ENCODE results near the gene TRIM72. TPM values are rescaled to one million over a fixed set of nuclear protein-coding genes. Genes with fewer than 3 reads are reported as not detected.
A peak's percentile ranks its signal among the peaks of the same experiment; 100 is the strongest.
"Not testable (repeated sequence)": the region's sequence is repeated elsewhere in the genome, so short reads cannot be mapped to it uniquely, and the experiment has no call there.

The TRIM72 gene
- total RNA-seq, 5 donors from 2014 or later (not counting 1 experiment from before 2014, with no cell fraction given) = 0.03 to 0.09 (median 0.09) TPM; not detected in 2

DNA sequence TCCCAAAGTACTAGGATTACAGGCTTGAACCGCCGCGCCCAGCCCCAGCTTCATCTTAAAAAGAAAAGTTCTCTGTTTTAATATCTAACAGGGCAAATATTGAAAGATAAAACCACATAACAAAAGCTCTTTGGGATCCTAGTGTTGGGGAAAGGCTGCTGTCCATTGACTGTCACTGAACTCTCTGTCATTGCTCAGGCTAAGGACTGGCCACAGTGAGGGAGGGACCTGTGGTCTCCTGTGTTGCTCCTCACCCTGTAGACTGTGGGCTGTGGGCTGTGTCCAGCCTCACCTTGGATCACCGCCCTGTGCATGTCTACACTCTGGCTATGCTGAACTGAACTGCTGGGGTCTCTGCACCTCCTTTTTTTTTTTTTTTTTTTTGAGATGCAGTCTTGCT is 14.3 kb downstream of the TRIM72 start:
- Mint-ChIP-seq H3K27ac (no peak overlapping the region), H3K27me3 (peaks cover 0 to 3% of the 10 kb centered on the region in 2 donors), H3K4me1 (no peaks in the 10 kb centered on the region), H3K36me3 (no peaks in the 10 kb centered on the region), H3K4me3 (no peak overlapping the region), H3K9me3 (no peaks in the 10 kb centered on the region)
- Histone ChIP-seq H3K27ac (ENCODE audit: low read length) (no peak overlapping the region), H3K36me3 (ENCODE audit: control insufficient read depth in 2 of 2, extremely low read depth in 1 of 2, insufficient read depth in 1 of 2, low read length in 1 of 2) (no peaks in the 10 kb centered on the region), H3K27me3 (replicated peaks in 1 of 2; ENCODE audit: control insufficient read depth in 2 of 2, extremely low read depth in 1 of 2, insufficient read depth in 2 of 2, low read length in 1 of 2) (peaks cover 0 to 4% of the 10 kb centered on the region in 2 experiments), H3K4me3 (ENCODE audit: control insufficient read depth in 1 of 2, extremely low read depth in 1 of 2, low read length in 1 of 2) (no peak overlapping the region), H3K9me3 (no peaks in the 10 kb centered on the region), H3K4me1 (ENCODE audit: control insufficient read depth in 1 of 2, extremely low read depth in 1 of 2, insufficient read depth in 2 of 2, low read length in 2 of 2) (no peaks in the 10 kb centered on the region)
- no CpG with 5 or more reads among the region's 4 CpGs for WGBS (ENCODE audit: insufficient coverage)
- POLR2A ChIA-PET = no interaction called here
- DNase-seq = no peak
- no peak for ATAC-seq (replicated peaks in 1 of 4)
- CTCF ChIA-PET = no interaction called here

DNA sequence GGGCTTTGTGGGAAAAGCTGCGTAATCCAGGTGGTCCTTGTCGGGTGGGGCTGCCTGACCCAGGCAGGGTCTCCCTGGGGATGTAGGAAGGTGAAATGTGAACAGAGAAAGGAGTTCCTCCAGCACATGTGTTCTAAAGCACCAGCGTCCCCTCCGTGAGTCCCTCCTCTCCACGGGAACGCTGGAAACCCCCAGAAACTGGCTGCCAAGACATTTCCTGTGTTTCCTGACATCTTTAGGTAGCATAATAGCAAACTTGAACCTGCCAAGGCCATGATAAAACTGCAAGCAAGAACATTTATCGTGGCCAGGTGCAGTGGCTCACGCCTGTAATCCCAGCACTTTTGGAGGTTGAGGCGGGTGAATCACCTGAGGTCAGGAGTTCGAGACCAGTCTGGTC is 15.6 kb downstream of the TRIM72 start:
- POLR2A ChIA-PET = no interaction called here
- H3K9me3 ChIP-seq = no peaks in the 10 kb centered on the region
- H3K9me3 Mint-ChIP-seq = peaks cover 0 to 3% (median 0%) of the 10 kb centered on the region in 3 donors
- H3K27ac ChIP-seq (ENCODE audit: low read length) = no peak overlapping the region
- H3K4me1 Mint-ChIP-seq = no peaks in the 10 kb centered on the region
- H3K27me3 Mint-ChIP-seq = peaks cover 0 to 3% of the 10 kb centered on the region in 2 donors
- no peaks in the 10 kb centered on the region for H3K36me3 Mint-ChIP-seq
- no peak overlapping the region for H3K4me3 Mint-ChIP-seq
- peaks cover 0 to 4% of the 10 kb centered on the region in 2 experiments for H3K27me3 ChIP-seq (replicated peaks in 1 of 2; ENCODE audit: control insufficient read depth in 2 of 2, extremely low read depth in 1 of 2, insufficient read depth in 2 of 2, low read length in 1 of 2)
- ATAC-seq (replicated peaks in 1 of 4) = no peak
- CTCF ChIA-PET = interaction anchor here in 1 of 2 donors (0.6 kb wide), 1 partner anchor 535 kb away, joined by 6 read pairs; no protein-coding TSS in a partner anchor
- H3K27ac Mint-ChIP-seq = no peak overlapping the region
- no peak for DNase-seq
- H3K36me3 ChIP-seq (ENCODE audit: control insufficient read depth in 2 of 2, extremely low read depth in 1 of 2, insufficient read depth in 1 of 2, low read length in 1 of 2) = no peaks in the 10 kb centered on the region
- H3K4me3 ChIP-seq (ENCODE audit: control insufficient read depth in 1 of 2, extremely low read depth in 1 of 2, low read length in 1 of 2) = no peak overlapping the region
- 43% methylated on average over 5 of the region's 10 CpGs for WGBS (ENCODE audit: insufficient coverage)
- no peaks in the 10 kb centered on the region for H3K4me1 ChIP-seq (ENCODE audit: control insufficient read depth in 1 of 2, extremely low read depth in 1 of 2, insufficient read depth in 2 of 2, low read length in 2 of 2)

DNA sequence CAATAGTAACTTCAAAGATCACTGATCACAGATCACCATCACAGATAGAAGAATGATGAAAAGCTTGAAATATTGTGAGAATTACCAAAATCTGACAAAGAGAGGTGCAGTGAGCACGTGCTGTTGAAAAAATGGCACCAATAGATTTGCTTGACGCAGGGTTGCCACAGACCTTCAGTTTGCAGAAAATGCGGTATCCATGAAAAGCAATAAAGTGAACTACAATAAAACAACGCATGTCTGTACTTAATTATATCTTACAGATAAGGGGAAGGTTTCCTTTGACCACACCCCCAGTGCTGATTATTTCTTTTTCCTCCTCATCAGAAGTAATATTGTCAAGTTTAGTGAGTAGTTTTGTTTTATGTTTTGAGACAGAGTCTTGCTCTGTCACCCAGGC is 24.1 kb downstream of the TRIM72 start:
- Mint-ChIP-seq H3K4me3 (no peak overlapping the region), H3K27me3 (peaks cover 0 to 2% of the 10 kb centered on the region in 2 donors), H3K36me3 (no peaks in the 10 kb centered on the region), H3K27ac (no peak overlapping the region), H3K4me1 (no peaks in the 10 kb centered on the region), H3K9me3 (peaks cover 0 to 3% (median 0%) of the 10 kb centered on the region in 3 donors)
- no peaks in the 10 kb centered on the region for H3K27me3 ChIP-seq (replicated peaks in 1 of 2; ENCODE audit: control insufficient read depth in 2 of 2, extremely low read depth in 1 of 2, insufficient read depth in 2 of 2, low read length in 1 of 2)
- H3K27ac ChIP-seq (ENCODE audit: low read length) = no peak overlapping the region
- CTCF ChIA-PET = no interaction called here
- ATAC-seq (replicated peaks in 1 of 4) = no peak
- H3K4me1 ChIP-seq (ENCODE audit: control insufficient read depth in 1 of 2, extremely low read depth in 1 of 2, insufficient read depth in 2 of 2, low read length in 2 of 2) = no peaks in the 10 kb centered on the region
- H3K36me3 ChIP-seq (ENCODE audit: control insufficient read depth in 2 of 2, extremely low read depth in 1 of 2, insufficient read depth in 1 of 2, low read length in 1 of 2) = no peaks in the 10 kb centered on the region
- H3K9me3 ChIP-seq = no peaks in the 10 kb centered on the region
- no CpG with 5 or more reads among the region's 4 CpGs for WGBS (ENCODE audit: insufficient coverage)
- POLR2A ChIA-PET = no interaction called here
- DNase-seq = no peak
- H3K4me3 ChIP-seq (ENCODE audit: control insufficient read depth in 1 of 2, extremely low read depth in 1 of 2, low read length in 1 of 2) = no peak overlapping the region

DNA sequence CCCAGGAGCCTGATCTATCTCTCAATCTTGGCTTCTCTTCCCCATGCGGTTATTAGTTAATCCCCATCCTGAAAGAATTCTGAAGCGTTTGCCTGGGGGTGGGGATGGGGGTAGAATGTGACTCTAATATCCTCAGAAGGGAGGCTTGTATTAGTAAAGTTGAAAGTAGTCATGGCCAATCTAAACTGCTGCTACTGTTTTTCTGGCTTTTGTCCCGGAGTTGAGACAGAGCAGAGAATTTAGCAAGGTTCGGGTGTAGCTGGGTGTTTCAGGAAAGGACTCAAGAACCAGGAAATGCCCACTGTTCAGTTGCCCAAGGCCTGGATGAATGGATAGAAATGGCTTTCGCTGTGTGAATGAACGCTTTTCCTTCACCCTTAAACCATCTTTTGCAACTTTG is 28.3 kb downstream of the TRIM72 start:
- Mint-ChIP-seq H3K4me1 (peaks cover 0 to 2% (median 0%) of the 10 kb centered on the region in 3 donors), H3K36me3 (no peaks in the 10 kb centered on the region), H3K27ac (no peak overlapping the region), H3K27me3 (peaks cover 0 to 2% of the 10 kb centered on the region in 2 donors), H3K4me3 (no peak overlapping the region), H3K9me3 (no peaks in the 10 kb centered on the region)
- Histone ChIP-seq H3K27me3 (replicated peaks in 1 of 2; ENCODE audit: control insufficient read depth in 2 of 2, extremely low read depth in 1 of 2, insufficient read depth in 2 of 2, low read length in 1 of 2) (no peaks in the 10 kb centered on the region), H3K4me3 (ENCODE audit: control insufficient read depth in 1 of 2, extremely low read depth in 1 of 2, low read length in 1 of 2) (no peak overlapping the region), H3K9me3 (no peaks in the 10 kb centered on the region), H3K4me1 (ENCODE audit: control insufficient read depth in 1 of 2, extremely low read depth in 1 of 2, insufficient read depth in 2 of 2, low read length in 2 of 2) (no peaks in the 10 kb centered on the region), H3K36me3 (ENCODE audit: control insufficient read depth in 2 of 2, extremely low read depth in 1 of 2, insufficient read depth in 1 of 2, low read length in 1 of 2) (no peaks in the 10 kb centered on the region), H3K27ac (ENCODE audit: low read length) (no peak overlapping the region)
- ChIA-PET POLR2A (no interaction called here), CTCF (no interaction called here)
- no peak for DNase-seq
- 90% methylated on average over 2 of the region's 6 CpGs for WGBS (ENCODE audit: insufficient coverage)
- no peak for ATAC-seq (replicated peaks in 1 of 4)

DNA sequence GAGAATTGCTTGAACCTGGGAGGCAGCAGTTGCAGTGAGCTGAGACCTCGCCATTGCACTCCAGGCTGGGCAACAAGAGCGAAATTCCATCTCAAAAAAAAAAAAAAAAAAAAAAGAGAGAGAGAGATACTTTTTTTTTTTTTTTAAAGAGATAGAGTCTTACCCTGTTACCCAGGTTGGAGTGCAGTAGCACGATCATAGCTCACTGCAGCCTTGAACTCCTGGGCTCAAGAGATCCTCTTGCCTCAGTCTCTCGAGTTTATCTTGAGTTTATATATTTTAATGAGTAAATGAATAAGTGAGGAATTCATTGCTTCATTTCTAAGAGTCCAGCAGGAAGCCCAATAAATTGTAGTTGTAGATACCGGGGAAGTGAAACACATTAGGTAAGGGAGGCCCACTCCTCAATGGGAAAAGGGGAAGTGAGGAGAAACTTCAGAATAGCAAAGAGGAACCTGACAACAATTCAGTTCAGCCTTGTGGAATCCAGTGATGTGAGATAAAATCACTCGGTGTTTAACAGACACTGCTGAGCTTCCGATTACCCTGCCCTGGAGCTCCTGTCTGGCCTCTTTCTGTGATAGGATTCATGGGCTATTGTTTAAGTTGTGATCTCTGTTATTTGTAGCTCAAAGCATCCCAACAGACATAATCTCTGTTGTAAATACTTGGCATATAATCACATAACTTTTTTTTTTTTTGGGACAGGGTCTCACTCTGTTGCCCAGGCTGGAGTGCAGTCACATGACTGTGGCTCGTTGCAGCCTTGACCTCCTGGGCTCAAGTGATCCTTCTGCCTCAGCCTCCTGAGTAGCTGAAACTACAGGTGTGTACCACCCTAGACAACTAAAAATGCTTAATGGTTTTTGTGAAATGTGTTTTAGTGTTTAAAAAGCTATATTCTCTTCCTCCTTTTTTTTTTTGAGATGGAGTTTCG is 30.1 kb downstream of the TRIM72 start:
- WGBS (ENCODE audit: insufficient coverage) = 40% methylated on average over 1 of the region's 9 CpGs
- H3K27ac Mint-ChIP-seq = no peak overlapping the region
- no peaks in the 10 kb centered on the region for H3K36me3 ChIP-seq (ENCODE audit: control insufficient read depth in 2 of 2, extremely low read depth in 1 of 2, insufficient read depth in 1 of 2, low read length in 1 of 2)
- H3K9me3 ChIP-seq = no peaks in the 10 kb centered on the region
- no peaks in the 10 kb centered on the region for H3K9me3 Mint-ChIP-seq
- POLR2A ChIA-PET = no interaction called here
- DNase-seq (peak in 1 of 35 experiments; percentile 7), ATAC-seq (replicated peaks in 1 of 4) (no peak)
- peaks cover 0 to 3% of the 10 kb centered on the region in 2 donors for H3K27me3 Mint-ChIP-seq
- H3K4me1 ChIP-seq (ENCODE audit: control insufficient read depth in 1 of 2, extremely low read depth in 1 of 2, insufficient read depth in 2 of 2, low read length in 2 of 2) = no peaks in the 10 kb centered on the region
- H3K4me3 Mint-ChIP-seq = no peak overlapping the region
- no peaks in the 10 kb centered on the region for H3K27me3 ChIP-seq (replicated peaks in 1 of 2; ENCODE audit: control insufficient read depth in 2 of 2, extremely low read depth in 1 of 2, insufficient read depth in 2 of 2, low read length in 1 of 2)
- CTCF ChIA-PET = interaction anchor here in 1 of 2 donors (0.7 kb wide), 1 partner anchor 12 kb away, joined by 5 read pairs; no protein-coding TSS in a partner anchor
- no peak overlapping the region for H3K4me3 ChIP-seq (ENCODE audit: control insufficient read depth in 1 of 2, extremely low read depth in 1 of 2, low read length in 1 of 2)
- no peaks in the 10 kb centered on the region for H3K36me3 Mint-ChIP-seq
- peaks cover 0 to 2% (median 0%) of the 10 kb centered on the region in 3 donors for H3K4me1 Mint-ChIP-seq
- H3K27ac ChIP-seq (ENCODE audit: low read length) = no peak overlapping the region

DNA sequence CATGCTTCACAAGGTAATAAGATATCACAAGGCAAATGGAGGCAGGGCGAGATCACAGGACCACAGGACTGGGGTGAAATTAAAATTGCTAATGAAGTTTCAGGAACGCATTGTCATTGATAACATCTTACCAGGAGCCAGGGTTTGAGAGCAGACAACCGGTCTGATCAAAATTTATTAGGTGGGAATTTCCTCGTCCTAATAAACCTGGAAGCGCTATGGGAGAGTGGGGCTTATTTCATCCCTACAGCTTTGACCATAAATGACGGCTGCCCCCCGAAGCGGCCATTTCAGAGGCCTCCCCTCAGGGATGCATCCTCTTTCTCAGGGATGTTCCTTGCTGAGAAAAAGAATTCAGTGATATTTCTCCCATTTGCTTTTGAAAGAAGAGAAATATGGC is 31.7 kb downstream of the TRIM72 start:
- H3K27me3 Mint-ChIP-seq; DNase-seq; H3K36me3 ChIP-seq (ENCODE audit: control insufficient read depth in 2 of 2, extremely low read depth in 1 of 2, insufficient read depth in 1 of 2, low read length in 1 of 2); H3K27ac Mint-ChIP-seq; H3K27me3 ChIP-seq (replicated peaks in 1 of 2; ENCODE audit: control insufficient read depth in 2 of 2, extremely low read depth in 1 of 2, insufficient read depth in 2 of 2, low read length in 1 of 2); H3K9me3 Mint-ChIP-seq; H3K9me3 ChIP-seq; POLR2A ChIA-PET; H3K36me3 Mint-ChIP-seq; ATAC-seq (replicated peaks in 1 of 4); H3K4me3 Mint-ChIP-seq; CTCF ChIA-PET; H3K4me1 ChIP-seq (ENCODE audit: control insufficient read depth in 1 of 2, extremely low read depth in 1 of 2, insufficient read depth in 2 of 2, low read length in 2 of 2); H3K4me3 ChIP-seq (ENCODE audit: control insufficient read depth in 1 of 2, extremely low read depth in 1 of 2, low read length in 1 of 2); H3K4me1 Mint-ChIP-seq; H3K27ac ChIP-seq (ENCODE audit: low read length): not testable (repeated sequence)
- no CpG with 5 or more reads among the region's 8 CpGs for WGBS (ENCODE audit: insufficient coverage)
